ENCODE results near the gene PCID2.

DNA sequence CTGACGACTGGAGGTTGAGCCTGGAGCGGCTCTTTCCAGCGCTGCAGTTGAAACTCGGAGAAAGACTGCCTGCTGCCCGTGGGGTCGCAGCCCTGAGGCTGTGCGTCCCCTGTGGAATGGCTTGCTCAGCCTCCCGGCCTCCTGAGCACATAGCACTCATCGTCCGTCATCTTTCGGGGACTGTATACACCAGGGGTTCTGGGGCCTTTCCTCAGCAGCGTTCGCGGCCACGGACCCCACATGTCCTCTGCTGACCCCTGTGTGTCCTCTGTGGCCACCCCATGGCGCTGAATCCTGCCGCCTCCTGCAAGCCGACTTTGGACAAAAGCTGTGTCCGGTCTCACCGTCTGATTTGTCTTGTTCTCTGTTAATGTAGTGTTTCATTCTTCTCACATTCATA lies 21.3 kb upstream of the PCID2 start:
- TF ChIP-seq POLR2A (IDR thresholded peaks at IDR 0.05), result no peak
- TF ChIP-seq, protein P1, sequence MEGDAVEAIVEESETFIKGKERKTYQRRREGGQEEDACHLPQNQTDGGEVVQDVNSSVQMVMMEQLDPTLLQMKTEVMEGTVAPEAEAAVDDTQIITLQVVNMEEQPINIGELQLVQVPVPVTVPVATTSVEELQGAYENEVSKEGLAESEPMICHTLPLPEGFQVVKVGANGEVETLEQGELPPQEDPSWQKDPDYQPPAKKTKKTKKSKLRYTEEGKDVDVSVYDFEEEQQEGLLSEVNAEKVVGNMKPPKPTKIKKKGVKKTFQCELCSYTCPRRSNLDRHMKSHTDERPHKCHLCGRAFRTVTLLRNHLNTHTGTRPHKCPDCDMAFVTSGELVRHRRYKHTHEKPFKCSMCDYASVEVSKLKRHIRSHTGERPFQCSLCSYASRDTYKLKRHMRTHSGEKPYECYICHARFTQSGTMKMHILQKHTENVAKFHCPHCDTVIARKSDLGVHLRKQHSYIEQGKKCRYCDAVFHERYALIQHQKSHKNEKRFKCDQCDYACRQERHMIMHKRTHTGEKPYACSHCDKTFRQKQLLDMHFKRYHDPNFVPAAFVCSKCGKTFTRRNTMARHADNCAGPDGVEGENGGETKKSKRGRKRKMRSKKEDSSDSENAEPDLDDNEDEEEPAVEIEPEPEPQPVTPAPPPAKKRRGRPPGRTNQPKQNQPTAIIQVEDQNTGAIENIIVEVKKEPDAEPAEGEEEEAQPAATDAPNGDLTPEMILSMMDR (IDR thresholded peaks at IDR 0.05), result no peak
